Body of pancreas (tissue), 4 donors: ENCODE measurements around the gene PIK3CB.

Source experiments
- POLR2A ChIP-seq, 3 donors: fragments of 450-650 bp; IDR thresholded peaks; one replicate each; pipeline ENCODE4 v1.6.1; 2016; ENCODE audit warnings: antibody characterized with exemption in 3 of 3, mild to moderate bottlenecking in 2 of 3
- TF ChIP-seq, protein P1 (sequence below), 7 experiments: fragments of 450-650 bp in 4 of 7; fragments of 200-600 bp in 3 of 7; sonication (generic) in 3 of 7; IDR thresholded peaks; one replicate each; pipeline ENCODE4 v1.5.1; 2016 to 2019; ENCODE audit warnings: antibody characterized with exemption in 7 of 7

DNA sequence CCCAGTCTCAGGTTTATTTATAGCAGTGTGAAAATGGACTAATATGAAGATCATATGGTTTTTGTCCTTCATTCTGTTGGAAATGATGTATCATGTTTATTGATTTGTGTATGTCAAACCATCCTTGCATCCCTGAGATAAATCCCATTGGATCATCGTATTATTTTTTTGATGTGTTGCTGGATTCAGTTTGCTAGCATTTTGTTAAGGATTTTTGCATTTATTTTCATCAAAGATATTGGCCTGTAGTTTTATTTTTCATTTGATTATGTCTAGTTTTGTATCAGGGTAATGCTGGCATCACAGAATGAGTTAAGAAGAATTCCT, 191.8 kb downstream of the PIK3CB start:
- TF ChIP-seq POLR2A (IDR thresholded peaks at IDR 0.05), result no peak
- TF ChIP-seq, protein P1, sequence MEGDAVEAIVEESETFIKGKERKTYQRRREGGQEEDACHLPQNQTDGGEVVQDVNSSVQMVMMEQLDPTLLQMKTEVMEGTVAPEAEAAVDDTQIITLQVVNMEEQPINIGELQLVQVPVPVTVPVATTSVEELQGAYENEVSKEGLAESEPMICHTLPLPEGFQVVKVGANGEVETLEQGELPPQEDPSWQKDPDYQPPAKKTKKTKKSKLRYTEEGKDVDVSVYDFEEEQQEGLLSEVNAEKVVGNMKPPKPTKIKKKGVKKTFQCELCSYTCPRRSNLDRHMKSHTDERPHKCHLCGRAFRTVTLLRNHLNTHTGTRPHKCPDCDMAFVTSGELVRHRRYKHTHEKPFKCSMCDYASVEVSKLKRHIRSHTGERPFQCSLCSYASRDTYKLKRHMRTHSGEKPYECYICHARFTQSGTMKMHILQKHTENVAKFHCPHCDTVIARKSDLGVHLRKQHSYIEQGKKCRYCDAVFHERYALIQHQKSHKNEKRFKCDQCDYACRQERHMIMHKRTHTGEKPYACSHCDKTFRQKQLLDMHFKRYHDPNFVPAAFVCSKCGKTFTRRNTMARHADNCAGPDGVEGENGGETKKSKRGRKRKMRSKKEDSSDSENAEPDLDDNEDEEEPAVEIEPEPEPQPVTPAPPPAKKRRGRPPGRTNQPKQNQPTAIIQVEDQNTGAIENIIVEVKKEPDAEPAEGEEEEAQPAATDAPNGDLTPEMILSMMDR (IDR thresholded peaks at IDR 0.05), result no peak
